ENCODE measurements around the gene APOM.

DNA sequence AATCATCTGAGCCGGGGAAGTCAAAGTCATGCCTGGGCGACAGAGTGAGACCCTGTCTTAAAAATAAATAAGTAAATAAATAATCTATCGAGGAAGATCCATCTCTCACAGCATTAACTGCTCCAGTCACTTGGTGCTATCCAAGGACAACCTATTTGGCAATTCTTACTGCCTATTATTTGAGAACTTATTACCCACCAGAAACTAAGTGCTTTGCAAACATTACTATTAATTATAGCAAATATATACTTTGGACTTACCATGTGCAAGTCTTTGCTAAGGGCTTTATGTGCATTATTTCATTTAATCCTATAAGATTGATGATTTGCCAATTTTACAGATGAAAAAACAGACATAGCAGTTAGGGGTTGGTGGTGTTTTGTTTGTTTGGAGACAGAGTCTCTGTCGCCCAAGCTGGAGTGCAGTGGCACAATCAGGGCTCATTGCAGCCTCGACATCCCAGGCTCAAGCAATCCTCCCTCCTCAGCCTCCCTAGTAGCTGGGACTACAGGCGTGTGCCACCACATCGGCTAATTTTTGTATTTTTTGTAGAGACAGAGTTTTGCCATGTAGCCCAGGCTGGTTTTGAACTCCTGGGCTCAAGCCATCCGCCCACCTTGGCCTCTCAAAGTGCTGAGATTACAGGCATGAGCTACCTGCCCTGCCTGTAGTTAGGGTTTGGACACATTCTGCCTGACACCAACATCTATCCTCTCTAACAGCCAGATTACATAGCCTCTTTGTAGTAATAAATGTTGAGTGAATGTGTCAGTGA is 933 bp upstream of the APOM start:
- TF ChIP-seq YY1 (IDR thresholded peaks at IDR 0.05): no peak
- TF ChIP-seq ZBTB33 (IDR thresholded peaks at IDR 0.05): no peak
- TF ChIP-seq NR2F2 (IDR thresholded peaks at IDR 0.05): no peak
- TF ChIP-seq RAD21 (IDR thresholded peaks at IDR 0.05): no peak
- TF ChIP-seq JUND (IDR thresholded peaks at IDR 0.05): no peak

Data from liver (tissue), 2 donors.